ENCODE results near the gene OR6S1.

GRCh38 chr14:20617138-20618003 is 24.1 kb downstream of the OR6S1 start:
- TF ChIP-seq CTCF (IDR thresholded peaks at IDR 0.05) (no peak), POLR2A (IDR thresholded peaks at IDR 0.05) (no peak)
